HG02943 (cell line): ENCODE measurements around the gene KCNG3.

ENCODE experiments used
- ATAC-seq: cut with Tn5 transposase; IDR thresholded peaks from one replicate; pipeline ENCODE4 v1.9.1; 2021; ENCODE audit warnings: mild to moderate bottlenecking, low read depth, moderate library complexity; ENCODE audit not compliant: unreplicated experiment

KCNG3 gene

DNA sequence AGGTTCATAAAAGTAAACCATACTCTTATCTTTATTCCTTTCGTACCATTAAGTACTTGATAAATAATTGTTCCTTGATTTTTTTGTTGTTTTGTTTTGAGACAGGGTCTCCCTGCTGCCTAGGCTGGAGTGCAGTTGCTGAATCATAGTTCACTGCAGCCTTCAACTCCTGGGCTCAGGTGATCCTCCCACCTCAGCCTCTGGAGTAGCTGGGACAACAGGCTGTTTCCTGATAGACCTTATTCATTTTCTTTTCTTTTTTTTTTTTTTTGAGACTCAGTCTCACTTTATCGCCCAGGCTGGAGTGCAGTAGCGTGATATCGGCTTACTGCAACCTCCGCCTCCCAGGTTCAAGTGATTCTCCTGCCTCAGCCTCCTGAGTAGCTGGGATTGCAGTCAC lies 5.5 kb downstream of the KCNG3 start:
- ATAC-seq = no peak

DNA sequence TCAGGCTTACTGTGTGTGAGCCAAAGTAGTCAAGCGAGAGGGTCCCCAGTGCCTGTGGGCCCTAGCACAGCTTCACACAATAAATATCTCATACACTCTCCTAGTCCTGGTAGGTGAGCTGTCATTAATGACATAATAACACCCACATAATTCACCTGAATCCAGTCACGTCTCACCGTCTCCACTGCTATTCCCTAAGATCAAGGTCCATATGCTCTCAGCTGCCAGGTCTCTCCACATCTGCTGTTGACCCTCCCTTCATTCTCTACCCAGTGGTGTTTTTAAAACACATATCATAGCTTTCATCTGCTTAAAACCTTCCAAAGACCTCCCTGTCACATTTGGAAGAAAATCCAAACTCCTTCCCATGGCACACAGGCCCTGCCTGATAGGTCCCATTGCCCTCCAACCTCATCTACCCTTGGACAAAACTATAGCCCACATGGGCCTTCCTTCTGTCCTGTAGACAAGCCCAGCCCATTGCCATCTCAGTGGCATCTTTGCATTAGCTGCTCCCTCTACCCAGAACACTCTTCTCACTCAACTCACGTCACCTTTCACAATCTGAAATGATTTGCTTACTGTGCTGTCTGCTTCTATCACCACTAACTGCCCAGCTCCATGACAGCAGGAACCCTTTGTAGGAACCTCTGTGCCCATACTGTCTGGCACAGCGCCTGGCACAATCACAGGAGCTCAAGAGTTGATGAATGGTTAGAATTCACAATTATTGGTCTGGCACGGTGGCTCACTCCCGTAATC lies 7.5 kb downstream of the KCNG3 start:
- ATAC-seq = no peak

DNA sequence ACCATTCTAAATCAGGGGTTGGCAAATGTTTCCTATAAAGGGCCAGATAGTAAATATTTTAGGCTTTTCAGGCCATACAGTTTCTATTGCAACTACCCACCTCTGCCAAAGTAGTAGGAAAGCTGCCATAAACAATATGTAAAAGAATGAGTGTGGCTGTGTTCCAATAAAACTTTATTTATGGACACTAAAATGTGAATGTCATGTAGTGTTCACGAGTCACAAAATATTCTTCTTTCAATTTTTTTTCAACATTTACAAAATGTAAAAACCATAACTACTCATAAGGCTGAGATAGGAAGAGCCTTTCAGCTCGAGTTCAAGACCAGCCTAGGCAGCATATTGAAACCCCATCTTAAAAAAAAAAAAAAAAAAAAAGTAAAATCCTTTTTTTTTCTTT lies 13.4 kb downstream of the KCNG3 start:
- no peak for ATAC-seq

DNA sequence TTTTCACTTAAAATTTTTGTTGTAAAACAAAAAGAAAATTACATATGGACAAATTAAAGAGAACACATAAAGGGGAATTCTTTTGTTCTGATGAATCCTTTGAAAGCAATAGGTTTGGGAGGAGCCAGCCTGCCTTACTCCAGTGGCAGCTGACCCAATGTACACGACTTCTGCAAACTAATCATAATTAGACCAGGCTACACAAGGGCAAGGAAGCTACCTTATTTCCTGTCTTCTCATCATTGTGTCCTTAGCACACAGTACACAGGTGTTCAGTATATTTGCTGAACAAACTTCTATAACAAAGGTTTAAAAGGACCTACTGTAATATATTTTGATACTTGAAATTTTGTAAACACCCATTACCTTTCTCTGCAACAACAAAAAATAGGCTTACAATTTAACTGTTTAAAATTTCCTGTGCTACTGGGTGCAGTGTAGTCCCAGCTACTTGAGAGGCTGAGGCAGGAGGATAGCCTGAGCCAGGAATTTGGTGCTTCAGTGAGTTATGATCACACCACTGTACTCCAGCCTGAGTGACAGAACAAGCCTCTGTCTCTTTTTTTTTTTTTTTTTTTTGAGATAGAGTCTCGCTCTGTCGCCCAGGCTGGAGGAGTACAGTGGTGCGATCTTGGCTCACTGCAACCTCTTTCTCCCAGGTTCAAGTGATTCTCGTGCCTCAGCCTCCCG lies 18.9 kb downstream of the KCNG3 start:
- ATAC-seq = no peak

DNA sequence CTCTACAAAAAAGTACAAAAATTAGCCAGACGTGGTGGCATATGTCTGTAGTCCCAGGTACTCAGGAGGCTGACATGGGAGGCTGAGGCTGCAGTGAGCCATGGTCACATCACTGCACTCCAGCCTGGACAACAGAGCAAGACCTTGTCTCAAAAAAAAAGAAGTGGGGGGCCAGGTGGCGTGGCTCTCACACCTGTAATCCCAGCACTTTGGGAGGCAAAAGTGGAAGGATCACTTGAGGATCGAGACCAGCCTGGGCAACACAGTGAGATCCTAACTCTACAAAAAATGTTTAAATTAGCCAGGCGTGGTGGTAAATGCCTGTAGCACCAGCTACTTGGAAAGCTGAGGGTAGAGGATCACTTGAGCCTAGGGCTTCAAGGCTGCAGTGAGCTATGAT lies 23.1 kb downstream of the KCNG3 start:
- no peak for ATAC-seq

DNA sequence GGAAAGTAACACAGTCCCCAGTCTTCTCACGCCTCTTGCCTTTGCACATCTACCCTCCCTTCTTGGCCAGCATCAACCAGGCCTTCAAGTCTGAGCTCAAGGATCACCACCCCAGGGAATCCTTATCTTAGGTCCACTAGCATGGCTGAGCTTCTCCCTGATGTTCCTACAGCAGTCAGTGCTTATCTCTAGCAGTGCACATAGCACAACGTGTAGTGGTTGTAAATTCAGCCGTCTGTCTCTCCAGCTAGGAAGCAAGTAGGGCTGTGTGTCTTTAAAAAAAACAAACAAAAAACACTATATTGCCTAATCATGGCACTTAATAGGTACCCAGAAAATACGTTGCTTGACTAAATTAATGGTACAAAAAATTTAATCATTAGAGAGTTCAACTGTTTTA lies 29.2 kb downstream of the KCNG3 start:
- ATAC-seq = no peak

DNA sequence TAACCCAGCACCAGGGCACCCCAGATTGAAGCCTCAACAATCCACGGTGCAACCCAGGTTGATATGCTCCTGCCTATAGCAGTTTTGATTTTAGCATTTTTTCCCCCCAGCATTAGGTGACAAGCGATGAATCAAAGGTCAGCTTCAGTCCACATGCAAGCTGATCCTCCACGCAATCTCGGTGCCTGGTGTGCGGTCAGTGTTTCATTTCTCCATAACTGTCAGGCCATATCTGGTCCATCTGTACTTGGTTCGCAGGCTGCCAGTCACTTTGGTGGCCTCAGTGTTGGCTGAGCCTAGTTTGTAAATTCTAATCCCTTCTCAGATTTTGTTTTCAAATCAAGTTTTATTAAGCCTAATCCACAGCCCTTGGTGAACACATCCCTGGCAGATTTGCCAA lies 30.2 kb downstream of the KCNG3 start:
- ATAC-seq = no peak

DNA sequence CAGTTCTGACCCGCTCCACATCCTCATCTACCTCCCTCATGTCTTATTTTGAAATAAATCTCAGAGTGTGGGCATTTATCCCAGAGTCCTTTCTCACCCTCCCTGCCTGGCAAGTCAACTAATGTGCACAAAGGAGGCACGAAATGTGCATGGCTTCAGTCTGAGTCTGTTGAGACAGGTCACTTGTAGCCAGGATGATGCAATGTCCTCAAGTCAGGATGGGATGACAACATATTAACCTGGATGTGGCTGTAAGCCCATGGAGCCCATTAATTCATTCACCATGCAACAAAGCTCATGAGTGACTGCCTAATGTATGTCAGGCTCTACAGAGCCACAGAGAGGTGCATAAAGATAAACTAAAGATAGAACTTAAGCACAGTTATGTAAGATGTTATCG lies 34.5 kb downstream of the KCNG3 start:
- no peak for ATAC-seq

DNA sequence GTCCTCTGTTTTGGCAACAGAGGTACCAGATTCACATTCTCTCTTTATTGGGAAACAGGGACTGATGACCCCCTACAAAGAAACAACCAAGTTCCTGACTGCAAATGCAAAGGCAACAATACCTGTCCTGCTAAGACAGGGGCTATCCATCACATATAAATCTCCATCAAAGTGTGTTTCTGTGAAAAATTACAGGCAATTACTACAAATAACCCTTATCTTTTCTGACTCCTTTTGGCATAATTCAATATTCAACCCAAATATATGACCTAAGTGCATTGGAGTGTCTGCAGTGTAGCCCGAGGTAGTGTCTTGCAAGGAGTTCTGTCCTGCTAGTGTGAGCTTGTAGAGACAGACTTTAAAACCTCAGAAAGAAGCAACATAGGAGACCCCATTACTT lies 35.4 kb downstream of the KCNG3 start:
- no peak for ATAC-seq

DNA sequence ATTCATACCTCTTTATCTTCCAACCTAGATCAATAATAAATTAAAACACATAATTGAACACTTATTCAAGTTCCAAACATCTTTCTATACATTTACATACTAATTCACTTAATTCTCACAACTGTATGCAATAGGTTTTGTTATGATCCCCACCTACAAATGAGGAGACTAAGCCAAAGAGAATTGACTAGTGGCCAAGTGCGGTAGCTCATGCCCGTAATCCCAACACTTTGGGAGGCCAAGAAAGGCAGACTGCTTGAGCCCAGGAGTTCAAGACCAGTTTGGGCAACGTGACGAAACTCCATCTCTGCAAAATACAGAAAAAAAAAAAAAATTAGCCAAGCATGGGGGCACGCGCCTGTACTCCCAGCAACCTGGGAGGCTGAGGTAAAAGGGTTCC lies 36.8 kb downstream of the KCNG3 start:
- no peak for ATAC-seq

DNA sequence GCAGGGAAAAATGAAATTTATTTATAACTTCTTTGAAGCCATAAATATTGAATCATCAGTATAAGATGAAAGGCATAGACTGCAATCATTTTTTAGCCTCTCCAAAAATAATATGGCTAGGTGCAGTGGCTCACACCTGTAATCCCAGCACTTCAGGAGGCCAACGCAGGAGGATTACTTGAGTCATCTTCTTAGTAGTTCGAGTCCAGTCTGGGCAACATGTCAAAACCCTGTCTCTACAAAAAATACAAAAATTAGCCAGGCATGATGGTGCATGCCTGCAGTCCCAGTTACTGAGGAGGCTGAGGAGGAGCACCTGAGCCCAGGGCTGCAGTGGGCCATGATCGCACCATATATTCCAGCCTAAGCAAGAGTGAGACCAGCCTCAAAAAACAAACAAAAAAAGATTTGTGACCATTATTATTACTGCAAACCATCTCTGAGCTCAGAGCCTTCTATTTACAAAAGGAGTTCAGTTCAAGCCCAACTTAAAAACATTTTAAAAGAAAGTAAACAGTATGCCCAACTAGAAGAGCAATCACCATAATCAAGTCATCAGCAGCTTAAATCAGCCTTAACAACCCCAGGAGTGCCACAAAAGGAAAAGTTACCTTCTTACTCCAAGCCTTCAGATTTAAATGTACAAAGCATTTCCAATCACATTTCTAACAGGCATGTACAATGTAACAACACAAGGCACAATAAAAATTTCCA lies 37.5 kb downstream of the KCNG3 start:
- ATAC-seq = no peak

DNA sequence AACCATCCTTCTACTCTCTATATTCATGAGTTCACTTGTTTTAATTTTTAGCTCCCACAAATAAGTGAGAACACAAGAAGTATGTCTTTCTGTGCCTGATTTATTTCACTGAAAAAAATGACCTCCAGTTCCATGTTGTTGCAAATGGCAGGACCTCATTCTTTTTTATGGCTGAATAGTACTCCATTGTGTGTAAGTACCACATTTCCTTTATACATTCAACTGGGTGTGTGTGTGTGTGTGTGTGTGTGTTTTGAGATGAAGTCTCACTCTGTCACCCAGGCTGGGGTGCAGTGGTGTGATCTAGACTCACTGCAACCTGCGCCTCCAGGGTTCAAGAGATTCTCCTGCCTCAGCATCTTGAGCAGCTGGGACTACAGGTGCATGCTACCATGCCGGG lies 41.2 kb downstream of the KCNG3 start:
- ATAC-seq = no peak

DNA sequence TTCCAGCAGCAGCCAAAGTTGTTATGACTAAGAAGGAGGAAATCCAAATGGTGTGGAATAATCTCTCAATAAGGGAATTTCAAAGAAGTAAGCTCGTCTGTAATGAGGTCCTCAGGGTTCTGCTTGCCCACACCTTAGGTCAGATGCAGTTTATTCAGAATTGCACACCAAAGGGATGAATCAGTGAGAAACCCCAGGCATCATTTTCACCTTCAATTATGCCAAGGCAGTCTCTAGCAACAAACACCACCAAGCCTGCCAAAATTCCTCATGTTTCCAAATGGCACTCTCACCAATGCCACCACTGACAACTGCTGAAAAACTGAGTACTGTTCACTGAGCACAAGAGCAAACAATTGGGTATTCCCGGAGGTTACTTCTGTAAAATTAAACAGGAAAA lies 43.6 kb downstream of the KCNG3 start:
- ATAC-seq = no peak

DNA sequence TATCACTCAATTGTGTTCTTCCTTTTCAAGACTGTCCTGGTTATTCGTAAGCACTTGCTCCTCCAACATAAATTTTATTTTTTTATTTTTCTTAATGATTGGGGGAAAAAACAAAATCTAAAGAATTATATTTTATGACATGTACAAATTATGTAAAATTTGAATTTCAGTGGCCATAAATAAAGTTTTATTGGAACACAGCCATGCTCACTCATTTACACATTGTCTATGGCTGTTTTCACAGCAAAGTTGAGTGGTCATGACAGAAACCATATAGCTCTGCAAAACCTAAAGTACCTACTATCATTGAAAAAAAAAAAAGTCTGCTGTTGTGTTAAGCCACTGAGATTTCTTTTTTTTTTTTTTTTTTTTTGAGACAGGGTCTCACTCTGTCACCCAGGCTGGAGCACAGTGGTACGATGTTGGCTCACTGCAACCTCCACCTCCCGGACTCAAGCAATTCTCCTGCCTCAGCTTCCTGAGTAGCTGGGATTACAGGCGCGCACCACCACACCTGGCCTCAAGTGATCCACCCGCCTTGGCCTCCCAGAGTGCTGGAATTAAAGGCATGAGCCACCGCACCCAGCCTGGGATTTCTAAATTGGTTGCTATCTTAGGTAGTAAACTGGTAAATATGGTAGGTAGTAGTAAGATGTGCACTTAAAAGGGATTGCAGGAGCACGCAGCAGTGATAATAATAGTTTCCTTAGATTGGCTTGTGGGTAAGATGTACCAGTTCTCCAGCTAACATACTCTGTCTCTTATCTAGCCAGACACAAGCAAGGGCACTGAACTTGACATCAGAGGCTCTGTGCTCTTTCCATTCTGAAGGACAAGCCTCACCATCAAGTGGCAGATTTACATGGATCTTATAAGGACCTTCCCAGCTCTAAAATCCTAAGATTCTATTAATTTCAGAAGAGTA lies 44.4 kb downstream of the KCNG3 start:
- no peak for ATAC-seq

DNA sequence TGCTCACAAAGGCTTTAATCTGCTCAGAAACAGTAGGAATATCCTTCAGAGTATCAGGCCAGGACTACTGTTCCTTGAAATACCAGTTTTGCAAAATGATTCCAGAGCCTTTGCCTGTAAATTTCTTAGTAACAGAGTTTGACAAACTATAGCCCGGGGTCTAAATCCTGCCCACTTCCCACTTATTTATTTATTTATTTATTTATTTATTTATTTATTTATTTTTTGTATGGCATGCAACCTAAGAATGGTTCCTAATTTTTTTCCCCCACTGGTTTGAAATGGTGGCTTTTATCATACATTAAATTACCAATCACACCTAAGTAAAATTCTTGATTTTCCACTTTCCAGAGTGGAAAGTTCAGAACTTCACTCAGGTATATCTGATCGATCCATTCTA lies 45.6 kb downstream of the KCNG3 start:
- no peak for ATAC-seq

DNA sequence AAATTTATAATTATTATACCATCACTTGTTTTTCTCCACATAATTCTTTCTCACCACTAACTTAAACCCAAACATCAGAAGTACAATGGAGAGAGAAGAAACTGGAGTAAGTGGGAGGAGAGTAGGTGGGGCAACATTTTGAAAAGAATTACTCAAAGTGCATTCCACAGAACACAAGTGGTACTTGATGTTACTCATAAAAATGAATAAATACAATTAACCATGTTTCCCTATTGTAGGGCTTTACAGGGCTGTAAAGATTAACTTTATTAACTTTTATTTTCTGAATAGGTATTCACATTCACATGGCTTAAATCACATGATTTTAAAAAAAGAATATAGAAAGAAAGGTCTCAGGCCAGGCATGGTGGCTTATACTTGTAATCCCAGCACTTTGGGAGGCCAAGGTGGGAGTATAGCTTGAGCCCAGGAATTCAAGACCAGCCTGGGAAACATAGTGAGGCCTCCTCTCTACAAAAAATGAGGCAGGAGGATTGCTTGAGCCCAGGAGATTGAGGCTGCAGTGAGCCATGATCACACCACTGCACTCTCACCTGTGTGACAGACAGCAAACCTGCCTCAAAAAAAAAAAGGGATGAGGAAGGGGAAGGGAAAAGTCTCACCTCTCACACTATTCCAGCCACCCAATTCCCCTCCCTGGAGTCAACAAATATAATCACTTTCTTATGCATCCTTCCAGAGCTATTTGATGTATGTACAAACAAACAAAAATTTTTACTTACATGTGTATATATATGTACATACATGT lies 47.1 kb downstream of the KCNG3 start:
- no peak for ATAC-seq

DNA sequence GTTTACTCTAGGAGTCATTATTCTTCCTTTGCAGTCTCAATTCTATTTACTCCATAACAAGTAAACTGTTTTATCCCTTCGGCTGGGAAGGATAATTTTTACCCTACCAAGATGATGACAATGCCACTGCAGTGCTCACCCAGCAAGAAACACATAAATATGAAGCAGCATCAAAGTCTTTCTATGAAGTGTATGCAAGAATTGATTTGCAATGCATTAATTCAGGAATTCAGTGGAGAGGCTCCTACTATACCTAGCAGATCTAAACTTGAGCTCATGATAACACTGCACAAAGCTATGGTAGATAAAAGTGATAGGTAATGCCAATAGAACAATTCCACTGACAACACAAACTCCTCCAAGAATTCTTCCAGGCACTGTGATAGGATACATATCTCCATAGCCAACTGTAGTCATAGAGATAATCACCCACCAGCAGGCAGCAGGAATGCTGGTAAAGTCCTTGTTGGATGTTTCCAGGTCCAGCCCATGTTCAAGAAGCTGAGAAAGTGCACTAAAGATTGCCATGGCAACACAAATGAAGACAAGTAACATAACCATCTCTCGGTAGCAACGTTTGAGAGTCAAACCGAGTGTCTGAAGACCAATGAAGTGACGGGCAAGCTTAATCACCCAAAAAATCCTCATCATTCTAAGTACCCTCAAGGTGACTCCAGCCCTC lies 49.9 kb downstream of the KCNG3 start:
- ATAC-seq = no peak

DNA sequence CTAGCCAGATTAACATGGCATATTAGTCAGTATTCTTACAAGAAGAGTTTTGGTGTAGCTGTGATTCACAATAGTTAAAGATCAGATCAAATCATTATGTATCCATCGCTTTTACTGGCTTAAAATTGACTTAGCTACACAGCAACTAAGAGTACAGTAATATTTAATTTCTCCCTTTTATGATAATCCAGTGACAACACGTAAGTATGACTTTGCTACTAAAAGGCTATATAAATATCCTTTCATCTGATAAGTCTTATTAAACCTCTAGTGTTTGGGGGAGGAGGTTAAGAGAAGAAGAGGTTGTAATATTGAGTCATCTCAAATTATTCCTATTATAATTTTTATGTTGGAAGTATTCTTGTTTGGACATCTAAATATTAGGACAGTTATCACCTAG lies 51.0 kb downstream of the KCNG3 start:
- no peak for ATAC-seq

DNA sequence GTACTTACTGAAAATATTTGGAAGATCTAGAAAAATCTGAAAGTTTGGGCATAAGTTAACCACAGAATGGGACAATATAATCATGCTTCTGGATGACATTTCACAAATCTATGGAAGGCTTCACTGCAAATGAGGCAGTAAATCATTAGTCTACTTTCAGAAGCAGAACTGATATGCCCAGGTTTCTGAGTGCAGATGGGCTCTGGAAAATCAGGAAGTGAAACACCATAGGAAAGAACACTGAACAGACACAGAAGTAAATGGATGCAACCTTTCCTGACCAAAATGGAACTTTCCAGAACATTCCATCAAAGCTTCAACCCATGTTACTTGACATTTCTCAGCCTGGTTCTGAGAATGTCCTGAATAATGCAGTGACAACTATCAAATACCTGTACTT lies 55.1 kb downstream of the KCNG3 start:
- no peak for ATAC-seq
